H1 (cell line): ENCODE measurements around the gene PRKRIP1. TPM values are rescaled to one million over a fixed set of nuclear protein-coding genes. Genes with fewer than 3 reads are reported as not detected.

ENCODE experiments used
- CTCF ChIA-PET: fragments of 300-600 bp; sonication (Branson Sonifier 250); formaldehyde crosslinking; loops from one replicate; lab custom pipeline; 2021; ENCODE audit not compliant: partially characterized antibody; lab: Charles Lee
- POLR2A ChIA-PET: fragments of 300-600 bp; sonication (Branson Sonifier 250); formaldehyde crosslinking; loops from one replicate; lab custom pipeline; 2021; ENCODE audit warnings: inconsistent platforms; ENCODE audit not compliant: partially characterized antibody; lab: Charles Lee
- DNase-seq, 2 experiments: peaks; one replicate each; pipeline versions ENCODE4 v3.0.0 to v3.0.0-alpha.2; 2010 to 2022; ENCODE audit warnings: low spot score in 2 of 2, low read depth in 1 of 2, mixed read lengths in 1 of 2
- FAIRE-seq: peaks from 2 replicates; lab custom pipeline; 2011; peaks lifted over from hg19 to GRCh38; lab: Jason Lieb, UNC
- H2AFZ ChIP-seq: 2 replicates; pipeline ENCODE4 v1.8.1; 2012; ENCODE audit warnings: low read length, inconsistent platforms
- H2AK5ac ChIP-seq: 2 replicates; pipeline ENCODE4 v1.6.1; 2013; ENCODE audit warnings: low read depth, low read length
- H2BK120ac ChIP-seq: replicated peaks from 2 replicates; pipeline ENCODE3; 2013; ENCODE audit warnings: low read depth, low read length, inconsistent platforms
- H2BK12ac ChIP-seq: 2 replicates; pipeline ENCODE4 v1.6.1; 2013; ENCODE audit warnings: low read depth, low read length
- H2BK15ac ChIP-seq: 2 replicates; pipeline ENCODE4 v1.6.1; 2013; ENCODE audit warnings: low read length
- H2BK20ac ChIP-seq: 2 replicates; pipeline ENCODE4 v1.6.1; 2013; ENCODE audit warnings: low read length
- H2BK5ac ChIP-seq: 2 replicates; pipeline ENCODE4 v1.6.1; 2013; ENCODE audit warnings: low read depth, low read length
- H3K14ac ChIP-seq: 2 replicates; pipeline ENCODE4 v1.6.1; 2013; ENCODE audit warnings: inconsistent platforms; ENCODE audit not compliant: insufficient read length
- H3K18ac ChIP-seq: 2 replicates; pipeline ENCODE4 v1.6.1; 2013; ENCODE audit warnings: low read length; ENCODE audit errors: extremely low read depth
- H3K23ac ChIP-seq: 2 replicates; pipeline ENCODE4 v1.6.1; 2013; ENCODE audit warnings: inconsistent platforms; ENCODE audit not compliant: insufficient read length
- H3K23me2 ChIP-seq: 2 replicates; pipeline ENCODE4 v1.6.1; 2013; ENCODE audit warnings: low read depth, low read length
- H3K27ac ChIP-seq: 2 replicates; pipeline ENCODE4 v1.6.1; 2011; ENCODE audit warnings: low read depth, low read length, inconsistent platforms
- H3K27me3 ChIP-seq, 4 experiments: replicated peaks in 1 of 4; 1 replicate in 1 of 4; 2 replicates in 3 of 4; pipeline versions ENCODE4 v1.6.1 to v1.8.1; 2011 to 2013; ENCODE audit warnings: low read length in 3 of 4, mild to moderate bottlenecking in 3 of 4, inconsistent platforms in 2 of 4, mixed read lengths in 2 of 4, moderate library complexity in 1 of 4; ENCODE audit not compliant: control insufficient read depth in 3 of 4, insufficient read depth in 3 of 4; ENCODE audit errors: extremely low read depth in 1 of 4
- H3K36me3 ChIP-seq, 4 experiments: 2 replicates each; pipeline versions ENCODE4 v1.6.1 to v1.8.1; 2011 to 2013; ENCODE audit warnings: mild to moderate bottlenecking in 4 of 4, low read length in 3 of 4, moderate library complexity in 2 of 4, control low read depth in 1 of 4, inconsistent platforms in 1 of 4; ENCODE audit not compliant: insufficient read depth in 4 of 4, control insufficient read depth in 2 of 4
- H3K4ac ChIP-seq: replicated peaks from 2 replicates; pipeline ENCODE3; 2013; ENCODE audit warnings: low read length, low read depth, mixed read lengths, inconsistent platforms; ENCODE audit not compliant: insufficient read length
- H3K4me1 ChIP-seq, 4 experiments: replicated peaks in 1 of 4; 1 replicate in 1 of 4; 2 replicates in 3 of 4; pipeline versions ENCODE4 v1.6.1 to v1.8.1; 2011 to 2013; ENCODE audit warnings: low read length in 3 of 4, inconsistent platforms in 2 of 4, mixed read lengths in 1 of 4; ENCODE audit not compliant: insufficient read depth in 4 of 4, control insufficient read depth in 3 of 4
- H3K4me2 ChIP-seq, 2 experiments: 2 replicates each; pipeline versions ENCODE4 v1.6.1 to v1.8.1; 2011 to 2013; ENCODE audit warnings: low read depth in 2 of 2, low read length in 2 of 2, control low read depth in 1 of 2, inconsistent platforms in 1 of 2, mild to moderate bottlenecking in 1 of 2; ENCODE audit not compliant: insufficient read depth in 1 of 2
- H3K4me3 ChIP-seq, 4 experiments: fragments of 200-600, 300-600 bp in 1 of 4; sonication (generic), shearing (Covaris generic), sonication (Bioruptor Twin) in 1 of 4; 2 replicates each; pipeline versions ENCODE4 v1.5.1 to v1.8.1; 2011 to 2016; ENCODE audit warnings: low read length in 4 of 4, low read depth in 3 of 4, control low read depth in 2 of 4, inconsistent platforms in 2 of 4, mild to moderate bottlenecking in 2 of 4, mixed read lengths in 1 of 4, moderate library complexity in 1 of 4; ENCODE audit not compliant: insufficient read depth in 2 of 4; ENCODE audit errors: extremely low read depth in 1 of 4
- H3K56ac ChIP-seq: replicated peaks from 2 replicates; pipeline ENCODE3; 2013; ENCODE audit warnings: low read depth, mild to moderate bottlenecking, mixed read lengths, low read length, inconsistent platforms; ENCODE audit not compliant: insufficient read length
- H3K79me1 ChIP-seq: 2 replicates; pipeline ENCODE4 v1.6.1; 2013; ENCODE audit warnings: low read depth, low read length, control low read depth
- H3K79me2 ChIP-seq, 2 experiments: 2 replicates each; pipeline versions ENCODE4 v1.6.1 to v1.8.1; 2012 to 2013; ENCODE audit warnings: low read length in 2 of 2, mild to moderate bottlenecking in 2 of 2, inconsistent platforms in 1 of 2; ENCODE audit not compliant: insufficient read depth in 2 of 2, control insufficient read depth in 1 of 2
- H3K9ac ChIP-seq, 4 experiments: replicated peaks in 1 of 4; 1 replicate in 1 of 4; 2 replicates in 3 of 4; pipeline versions ENCODE4 v1.6.1 to v1.8.1; 2011 to 2013; ENCODE audit warnings: low read depth in 3 of 4, low read length in 3 of 4, control low read depth in 2 of 4, mild to moderate bottlenecking in 2 of 4, moderate library complexity in 2 of 4, inconsistent platforms in 1 of 4; ENCODE audit errors: extremely low read depth in 1 of 4
- H3K9me3 ChIP-seq, 2 experiments: 2 replicates each; pipeline versions ENCODE4 v1.6.1 to v1.8.1; 2012 to 2013; ENCODE audit warnings: mild to moderate bottlenecking in 2 of 2, moderate library complexity in 2 of 2, control low read depth in 1 of 2, inconsistent platforms in 1 of 2, low read depth in 1 of 2, low read length in 1 of 2, mixed read lengths in 1 of 2; ENCODE audit not compliant: insufficient read depth in 2 of 2
- H4K20me1 ChIP-seq, 2 experiments: replicated peaks in 1 of 2; 2 replicates each; pipeline versions ENCODE3 to v1.8.1; 2011 to 2013; ENCODE audit warnings: inconsistent platforms in 2 of 2, low read length in 2 of 2, mild to moderate bottlenecking in 1 of 2; ENCODE audit not compliant: insufficient read depth in 2 of 2, control insufficient read depth in 1 of 2
- H4K5ac ChIP-seq: 2 replicates; pipeline ENCODE4 v1.6.1; 2013; ENCODE audit warnings: low read length, low read depth, mixed read lengths, inconsistent platforms; ENCODE audit not compliant: insufficient read length
- H4K8ac ChIP-seq: 2 replicates; pipeline ENCODE4 v1.8.0; 2013; ENCODE audit warnings: mild to moderate bottlenecking, moderate library complexity, low read length, inconsistent platforms; ENCODE audit not compliant: insufficient read depth; ENCODE audit errors: extremely low read depth
- H4K91ac ChIP-seq: replicated peaks from 2 replicates; pipeline ENCODE3; 2013; ENCODE audit warnings: low read length, mixed read lengths, inconsistent platforms; ENCODE audit not compliant: insufficient read length
- CREB1 ChIP-seq: IDR thresholded peaks from 2 replicates; pipeline ENCODE4 v1.6.1; 2012; ENCODE audit warnings: inconsistent platforms
- SAP30 ChIP-seq: fragments of 300-600 bp; sonication (generic); IDR thresholded peaks from 2 replicates; pipeline ENCODE4 v1.7.1; 2012; ENCODE audit warnings: low read length, moderate library complexity, mild to moderate bottlenecking, inconsistent platforms; ENCODE audit not compliant: insufficient read depth, insufficient replicate concordance
- SP2 ChIP-seq: IDR thresholded peaks from 2 replicates; pipeline ENCODE4 v1.6.1; 2012; ENCODE audit warnings: mild to moderate bottlenecking, low read length, inconsistent platforms
- SP4 ChIP-seq: IDR thresholded peaks from 2 replicates; pipeline ENCODE4 v1.6.1; 2012; ENCODE audit warnings: low read length, inconsistent platforms
- YY1 ChIP-seq: IDR thresholded peaks from 2 replicates; pipeline ENCODE4 v1.6.1; 2011; ENCODE audit warnings: low read depth, mild to moderate bottlenecking, low read length
- WGBS, 2 experiments: shearing (Covaris generic) in 1 of 2; methylation state at CpG; one replicate each; pipeline versions ENCODE4 v1.1.6 to v1.1.7; 2013 to 2015; ENCODE audit warnings: low lambda C conversion rate in 2 of 2, mixed read lengths in 2 of 2, inconsistent platforms in 1 of 2, low coverage in 1 of 2, missing lambda C conversion rate in 1 of 2; ENCODE audit not compliant: insufficient replicate concordance in 2 of 2, insufficient coverage in 1 of 2, insufficient read length in 1 of 2; ENCODE audit errors: extremely low coverage in 1 of 2, missing lambda C conversion rate in 1 of 2; 5-methylcytosine and 5-hydroxymethylcytosine counted together
- polyA plus RNA-seq, 7 experiments: library from polyadenylated mRNA; depleted of rRNA in 3 of 7; stranded (reverse) in 5 of 7; unstranded in 2 of 7; fragments of >200 nt in 5 of 7; fragments of 200-250 nt in 2 of 7; gene quantifications; 1 replicate in 5 of 7; 2 replicates in 1 of 7; 4 replicates in 1 of 7; pipeline versions ENCODE4 v1.2.1 to v1.2.3, GENCODE V29; 2011 to 2013; ENCODE audit warnings: missing spikeins in 2 of 7, mixed read lengths in 2 of 7
- total RNA-seq: library from RNA; stranded (reverse); fragmentation: NEBNext Ultra II Directional; extraction: Animal tissue kit (Norgen Biotek cat#: 25700); gene quantifications from 2 replicates; pipeline ENCODE4 v1.2.1, GENCODE V29; 2021
- TF ChIP-seq, protein P1 (sequence below): IDR thresholded peaks from 2 replicates; pipeline ENCODE4 v1.6.1; 2011; ENCODE audit warnings: low read length, improper control_type of control experiment
- TF ChIP-seq, protein P2 (sequence below), 3 experiments: IDR thresholded peaks; 1 replicate in 2 of 3; 2 replicates in 1 of 3; pipeline versions ENCODE4 v1.5.1 to v1.6.1; 2011; ENCODE audit warnings: low read length in 3 of 3, mild to moderate bottlenecking in 3 of 3, inconsistent platforms in 2 of 3, low read depth in 1 of 3, moderate library complexity in 1 of 3; ENCODE audit not compliant: insufficient read depth in 1 of 3; ENCODE audit errors: control extremely low read depth in 1 of 3

The PRKRIP1 gene
- total and polyA plus RNA-seq, 2 of the 8 experiments (the other 6 are each of a cell fraction or from before 2014, with no cell fraction given): 11.1 to 22.0 TPM

GRCh38 chr7:102452451-102452850 is 56.3 kb downstream of the PRKRIP1 start:
- Histone ChIP-seq H2BK120ac (no peak overlapping the region), H2AK5ac (no peak overlapping the region), H4K8ac (no peak overlapping the region), H3K36me3 (peaks cover 0 to 11% (median 7%) of the 10 kb centered on the region in 4 experiments; a peak in 5 of 8 replicates), H2AFZ (no peak overlapping the region), H3K18ac (no peak overlapping the region), H3K4ac (no peak overlapping the region), H4K91ac (no peak overlapping the region), H2BK5ac (no peak overlapping the region), H3K79me2 (no peaks in the 10 kb centered on the region), H3K23me2 (no peaks in the 10 kb centered on the region; the same call in 1 of the 2 replicates), H3K23ac (no peak overlapping the region), H3K4me1 (peaks cover 0 to 3% (median 0%) of the 10 kb centered on the region in 4 experiments; a peak in 2 of 7 replicates), H3K79me1 (no peaks in the 10 kb centered on the region), H2BK12ac (no peak overlapping the region), H2BK15ac (no peak overlapping the region), H3K4me2 (no peak overlapping the region), H3K9ac (no peak overlapping the region), H3K9me3 (no peaks in the 10 kb centered on the region), H3K14ac (no peak overlapping the region), H3K4me3 (no peak overlapping the region), H2BK20ac (no peak overlapping the region), H3K56ac (no peak overlapping the region), H3K27me3 (no peaks in the 10 kb centered on the region; a peak in 1 of 7 replicates), H4K5ac (no peak overlapping the region), H4K20me1 (no peaks in the 10 kb centered on the region), H3K27ac (no peak overlapping the region)
- CTCF ChIA-PET: interaction anchor here (1.0 to 4.0 kb wide), 8 partner anchors 14 to 54 kb away, joined by 3 to 22 read pairs (median 4); no protein-coding TSS in a partner anchor
- POLR2A ChIA-PET: interaction anchor here (0.7 to 3.8 kb wide), 8 partner anchors 8 to 53 kb away, joined by 3 to 25 read pairs (median 5); no protein-coding TSS in a partner anchor
- 82% methylated on average over 6 of the region's 6 CpGs; no CpG with 5 or more reads in 1 of the 2 experiments for WGBS, 2 experiments
- DNase-seq (no peak), FAIRE-seq (no peak)
- TF ChIP-seq, protein P1, sequence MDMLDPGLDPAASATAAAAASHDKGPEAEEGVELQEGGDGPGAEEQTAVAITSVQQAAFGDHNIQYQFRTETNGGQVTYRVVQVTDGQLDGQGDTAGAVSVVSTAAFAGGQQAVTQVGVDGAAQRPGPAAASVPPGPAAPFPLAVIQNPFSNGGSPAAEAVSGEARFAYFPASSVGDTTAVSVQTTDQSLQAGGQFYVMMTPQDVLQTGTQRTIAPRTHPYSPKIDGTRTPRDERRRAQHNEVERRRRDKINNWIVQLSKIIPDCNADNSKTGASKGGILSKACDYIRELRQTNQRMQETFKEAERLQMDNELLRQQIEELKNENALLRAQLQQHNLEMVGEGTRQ: no peak
- no peak for TF ChIP-seq SP2
- no peak for TF ChIP-seq SP4
- TF ChIP-seq, protein P2, sequence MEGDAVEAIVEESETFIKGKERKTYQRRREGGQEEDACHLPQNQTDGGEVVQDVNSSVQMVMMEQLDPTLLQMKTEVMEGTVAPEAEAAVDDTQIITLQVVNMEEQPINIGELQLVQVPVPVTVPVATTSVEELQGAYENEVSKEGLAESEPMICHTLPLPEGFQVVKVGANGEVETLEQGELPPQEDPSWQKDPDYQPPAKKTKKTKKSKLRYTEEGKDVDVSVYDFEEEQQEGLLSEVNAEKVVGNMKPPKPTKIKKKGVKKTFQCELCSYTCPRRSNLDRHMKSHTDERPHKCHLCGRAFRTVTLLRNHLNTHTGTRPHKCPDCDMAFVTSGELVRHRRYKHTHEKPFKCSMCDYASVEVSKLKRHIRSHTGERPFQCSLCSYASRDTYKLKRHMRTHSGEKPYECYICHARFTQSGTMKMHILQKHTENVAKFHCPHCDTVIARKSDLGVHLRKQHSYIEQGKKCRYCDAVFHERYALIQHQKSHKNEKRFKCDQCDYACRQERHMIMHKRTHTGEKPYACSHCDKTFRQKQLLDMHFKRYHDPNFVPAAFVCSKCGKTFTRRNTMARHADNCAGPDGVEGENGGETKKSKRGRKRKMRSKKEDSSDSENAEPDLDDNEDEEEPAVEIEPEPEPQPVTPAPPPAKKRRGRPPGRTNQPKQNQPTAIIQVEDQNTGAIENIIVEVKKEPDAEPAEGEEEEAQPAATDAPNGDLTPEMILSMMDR (IDR thresholded peaks at IDR 0.05; ENCODE audit: control extremely low read depth in 1 of 3, insufficient read depth in 1 of 3, low read depth in 1 of 3, low read length in 3 of 3): no peak
- TF ChIP-seq SAP30: no peak
- no peak for TF ChIP-seq YY1
- no peak for TF ChIP-seq CREB1
